Stimulated activated CD8-positive, alpha-beta memory T cell treated with anti-CD3 and anti-CD28 coated beads, Interleukin-7, amount 100 ng/mL, for 24 hours (primary cell): ENCODE data around the gene NDUFV2.
"Not testable (repeated sequence)": the region's sequence is repeated elsewhere in the genome, so short reads cannot be mapped to it uniquely, and the experiment has no call there.

Source experiments
- DNase-seq: peaks from one replicate; pipeline ENCODE4 v3.0.0-alpha.2; 2020; ENCODE audit warnings: low read depth

Gene NDUFV2

GRCh38 chr18:9102508-9103375 is at the start of gene NDUFV2:
NDUFV2 (plus strand) TSS chr18:9102699; CDS start chr18:9102744, 45 bp downstream.
- peak; percentile 93 for DNase-seq

- no peak for DNase-seq
These were observed 48.7 kb upstream of the NDUFV2 start for GRCh38 chr18:9053814-9054213.

- no peak for DNase-seq
These were observed 47.3 kb upstream of the NDUFV2 start for GRCh38 chr18:9055185-9055584.

GRCh38 chr18:9055626-9056025 is 46.9 kb upstream of the NDUFV2 start:
- no peak for DNase-seq

- DNase-seq, result no peak
These were observed 44.9 kb upstream of the NDUFV2 start for GRCh38 chr18:9057646-9058045.

GRCh38 chr18:9058406-9058805 is 44.1 kb upstream of the NDUFV2 start:
- no peak for DNase-seq

GRCh38 chr18:9062418-9062751 is 40.1 kb upstream of the NDUFV2 start:
- DNase-seq, result no peak

- no peak for DNase-seq
These were observed 36.6 kb upstream of the NDUFV2 start for GRCh38 chr18:9065864-9066263.

- no peak for DNase-seq
These were observed 36.1 kb upstream of the NDUFV2 start for GRCh38 chr18:9066358-9066757.

- no peak for DNase-seq
These were observed 35.6 kb upstream of the NDUFV2 start for GRCh38 chr18:9066817-9067306.

- no peak for DNase-seq
These were observed 34.7 kb upstream of the NDUFV2 start for GRCh38 chr18:9067823-9068222.

GRCh38 chr18:9068346-9068745 is 34.2 kb upstream of the NDUFV2 start:
- no peak for DNase-seq

GRCh38 chr18:9069601-9070000 is 32.9 kb upstream of the NDUFV2 start:
- DNase-seq, result no peak

GRCh38 chr18:9070212-9070611 is 32.3 kb upstream of the NDUFV2 start:
- DNase-seq, result no peak

- DNase-seq, result no peak
These were observed 22.5 kb upstream of the NDUFV2 start for GRCh38 chr18:9079818-9080528.

GRCh38 chr18:9081940-9082339 is 20.6 kb upstream of the NDUFV2 start:
- no peak for DNase-seq

- no peak for DNase-seq
These were observed 19.6 kb upstream of the NDUFV2 start for GRCh38 chr18:9082711-9083510.

GRCh38 chr18:9086015-9086414 is 16.5 kb upstream of the NDUFV2 start:
- no peak for DNase-seq

GRCh38 chr18:9086624-9087023 is 15.9 kb upstream of the NDUFV2 start:
- DNase-seq, result no peak

- DNase-seq, result no peak
These were observed 15.4 kb upstream of the NDUFV2 start for GRCh38 chr18:9087144-9087543.

GRCh38 chr18:9088252-9088651 is 14.2 kb upstream of the NDUFV2 start:
- DNase-seq, result no peak

GRCh38 chr18:9088727-9089126 is 13.8 kb upstream of the NDUFV2 start:
- not testable (repeated sequence) for DNase-seq
